Brain microvascular endothelial cell (primary cell): ENCODE results near the gene PSMB4.
A peak's percentile ranks its signal among the peaks of the same experiment; 100 is the strongest.

Experiments
- DNase-seq: peaks from one replicate; pipeline ENCODE4 v3.0.0-alpha.2; 2020
- H3K27ac ChIP-seq: fragments of 250-450 bp; sonication (Bioruptor Pico); 2 replicates; pipeline ENCODE4 v1.5.1; 2020; ENCODE audit warnings: mild to moderate bottlenecking, moderate library complexity
- H3K27me3 ChIP-seq: fragments of 250-450 bp; sonication (Bioruptor Pico); replicated peaks from 2 replicates; pipeline ENCODE4 v1.5.1; 2020; ENCODE audit warnings: mild to moderate bottlenecking
- H3K36me3 ChIP-seq: fragments of 250-450 bp; sonication (Bioruptor Pico); replicated peaks from 2 replicates; pipeline ENCODE4 v1.5.1; 2020; ENCODE audit warnings: mild to moderate bottlenecking
- H3K4me3 ChIP-seq: 2 replicates; pipeline ENCODE4 v1.5.1; 2011; ENCODE audit warnings: low read depth, mild to moderate bottlenecking, control low read depth, low read length, moderate library complexity
- in situ Hi-C: cut with HindIII; loops from 2 replicates; pipeline ENCODE4 v1.10.0; 2017; ENCODE audit warnings: low sequenced_read_pairs, low pct_ligation_motif_present
- TF ChIP-seq, protein P1 (sequence below): IDR thresholded peaks from 2 replicates; pipeline ENCODE4 v1.5.1; 2011; ENCODE audit warnings: low read depth, mild to moderate bottlenecking, moderate library complexity, low read length, control low read depth, inconsistent platforms; ENCODE audit errors: missing control alignments

PSMB4 gene

DNA sequence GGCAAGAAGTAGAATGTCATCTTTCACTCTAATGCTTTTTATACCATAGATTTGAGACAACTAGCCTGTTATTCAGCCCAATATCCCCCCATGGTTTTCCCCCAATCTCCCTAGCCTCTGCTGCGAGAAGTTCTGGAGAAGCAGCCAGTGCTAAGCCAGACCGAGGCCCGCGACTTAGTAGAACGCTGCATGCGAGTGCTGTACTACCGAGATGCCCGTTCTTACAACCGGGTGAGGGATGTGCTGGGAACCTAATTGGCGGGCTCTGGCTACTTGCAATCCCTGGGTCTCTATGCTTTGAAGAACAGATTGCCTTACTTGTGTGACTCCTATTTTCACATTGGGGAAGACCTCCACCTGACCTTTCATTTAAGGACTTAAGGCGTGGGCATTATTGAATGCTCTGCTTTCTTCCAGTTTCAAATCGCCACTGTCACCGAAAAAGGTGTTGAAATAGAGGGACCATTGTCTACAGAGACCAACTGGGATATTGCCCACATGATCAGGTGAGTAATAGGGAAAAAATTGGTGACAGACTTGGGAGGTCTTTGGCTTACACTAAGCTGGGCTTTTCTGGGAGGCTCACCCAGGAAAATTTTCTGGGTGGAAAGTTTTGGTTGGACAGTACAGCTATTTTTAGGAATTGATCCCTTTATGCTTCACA lies 1.9 kb downstream of the PSMB4 start:
- in situ Hi-C loops: no loop called here
- no peak for DNase-seq
- Histone ChIP-seq H3K4me3 (peak overlapping the region; percentile 1), H3K27me3 (no peaks in the 10 kb centered on the region), H3K27ac (no peak overlapping the region), H3K36me3 (peaks cover 48% of the 10 kb centered on the region)
- TF ChIP-seq, protein P1, sequence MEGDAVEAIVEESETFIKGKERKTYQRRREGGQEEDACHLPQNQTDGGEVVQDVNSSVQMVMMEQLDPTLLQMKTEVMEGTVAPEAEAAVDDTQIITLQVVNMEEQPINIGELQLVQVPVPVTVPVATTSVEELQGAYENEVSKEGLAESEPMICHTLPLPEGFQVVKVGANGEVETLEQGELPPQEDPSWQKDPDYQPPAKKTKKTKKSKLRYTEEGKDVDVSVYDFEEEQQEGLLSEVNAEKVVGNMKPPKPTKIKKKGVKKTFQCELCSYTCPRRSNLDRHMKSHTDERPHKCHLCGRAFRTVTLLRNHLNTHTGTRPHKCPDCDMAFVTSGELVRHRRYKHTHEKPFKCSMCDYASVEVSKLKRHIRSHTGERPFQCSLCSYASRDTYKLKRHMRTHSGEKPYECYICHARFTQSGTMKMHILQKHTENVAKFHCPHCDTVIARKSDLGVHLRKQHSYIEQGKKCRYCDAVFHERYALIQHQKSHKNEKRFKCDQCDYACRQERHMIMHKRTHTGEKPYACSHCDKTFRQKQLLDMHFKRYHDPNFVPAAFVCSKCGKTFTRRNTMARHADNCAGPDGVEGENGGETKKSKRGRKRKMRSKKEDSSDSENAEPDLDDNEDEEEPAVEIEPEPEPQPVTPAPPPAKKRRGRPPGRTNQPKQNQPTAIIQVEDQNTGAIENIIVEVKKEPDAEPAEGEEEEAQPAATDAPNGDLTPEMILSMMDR: no peak

- TF ChIP-seq, protein P1: no peak
- Histone ChIP-seq H3K27ac (no peak overlapping the region), H3K36me3 (peaks cover 53% of the 10 kb centered on the region), H3K4me3 (no peak overlapping the region), H3K27me3 (no peaks in the 10 kb centered on the region)
- DNase-seq: no peak
- in situ Hi-C loops: no loop called here
Measured at GRCh38 chr1:151401860-151402259, 2.5 kb downstream of the PSMB4 start.

DNA sequence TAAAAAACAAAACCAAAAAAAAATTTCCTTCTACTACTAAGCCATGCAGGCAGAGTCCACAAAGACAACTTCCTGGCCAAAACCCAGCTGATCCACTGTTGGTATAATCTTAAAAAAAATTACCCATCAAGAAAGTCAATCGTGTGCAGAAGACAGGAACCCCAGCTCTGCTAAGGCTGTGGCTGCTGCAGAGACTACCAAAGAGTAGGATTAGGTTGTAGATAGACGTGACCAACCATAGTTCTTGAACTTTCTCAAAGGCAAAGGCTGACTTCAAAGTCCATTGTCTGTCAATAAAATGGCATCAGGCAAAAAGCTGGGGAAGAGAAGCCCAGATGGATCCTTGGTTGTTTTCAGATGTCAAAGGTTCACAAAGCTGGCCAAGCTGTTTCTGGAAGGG lies 3.4 kb downstream of the PSMB4 start:
- peaks cover 60% of the 10 kb centered on the region for H3K36me3 ChIP-seq
- no peak overlapping the region for H3K27ac ChIP-seq
- DNase-seq: no peak
- H3K4me3 ChIP-seq: no peak overlapping the region
- TF ChIP-seq, protein P1: no peak
- H3K27me3 ChIP-seq: no peaks in the 10 kb centered on the region
- in situ Hi-C loops: no loop called here

GRCh38 chr1:151403612-151404011 lies 4.2 kb downstream of the PSMB4 start:
- in situ Hi-C loops: no loop called here
- no peaks in the 10 kb centered on the region for H3K27me3 ChIP-seq
- peaks cover 67% of the 10 kb centered on the region for H3K36me3 ChIP-seq
- no peak overlapping the region for H3K27ac ChIP-seq
- TF ChIP-seq, protein P1: no peak
- DNase-seq: no peak
- no peak overlapping the region for H3K4me3 ChIP-seq

DNA sequence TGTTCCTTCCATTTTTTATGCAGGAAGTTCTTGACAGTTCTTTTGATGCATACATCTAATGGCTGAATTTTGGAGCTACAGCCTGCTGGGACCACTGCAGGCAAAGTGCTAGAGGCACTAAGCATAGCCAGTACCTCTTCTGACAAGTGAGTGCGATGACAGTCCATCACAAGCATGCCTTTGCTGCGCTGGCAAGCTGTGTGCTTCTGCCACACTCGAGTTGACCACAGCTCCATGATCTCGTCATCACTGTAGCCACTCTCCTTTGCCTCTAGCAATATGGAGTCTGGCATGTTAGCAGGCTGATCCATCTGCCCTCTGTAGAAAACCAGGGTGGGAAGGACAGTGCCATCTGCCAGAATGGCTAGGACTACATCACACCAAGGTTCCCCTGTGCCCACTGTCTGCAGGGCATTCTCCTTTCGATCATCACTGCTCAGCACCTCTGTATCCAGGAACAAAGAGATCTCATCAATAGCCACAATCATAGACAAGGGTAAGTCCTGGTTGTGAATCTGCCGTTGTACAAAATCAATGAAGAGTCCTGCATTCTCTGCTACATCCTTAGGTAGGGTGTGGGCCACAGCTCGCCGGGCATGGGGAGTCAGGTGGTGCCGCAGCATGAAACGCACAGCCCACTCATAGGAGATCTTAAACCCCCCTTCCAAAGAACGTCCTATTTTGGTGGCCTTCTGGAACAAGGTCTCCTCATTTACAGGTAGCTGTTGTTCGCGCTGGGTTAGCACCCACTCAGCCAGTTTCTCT lies 6.0 kb downstream of the PSMB4 start:
- H3K36me3 ChIP-seq: peaks cover 83% of the 10 kb centered on the region
- in situ Hi-C loops: no loop called here
- no peak for DNase-seq
- H3K27ac ChIP-seq: no peak overlapping the region
- TF ChIP-seq, protein P1: no peak
- no peaks in the 10 kb centered on the region for H3K27me3 ChIP-seq
- no peak overlapping the region for H3K4me3 ChIP-seq
